Naive thymus-derived CD4-positive, alpha-beta T cell (primary cell): ENCODE data around the gene GPR150. TPM values are rescaled to one million over a fixed set of nuclear protein-coding genes. Genes with fewer than 3 reads are reported as not detected.

ENCODE experiments used
- ATAC-seq: fragments of 150-1000 bp; cut with Tn5 transposase; 2 replicates; pipeline ENCODE4 v1.10.0; 2021; ENCODE audit warnings: mild to moderate bottlenecking, moderate library complexity
- CTCF ChIA-PET: fragments of 350-600 bp; sonication (Branson Sonifier 250); formaldehyde crosslinking; loops from one replicate; lab custom pipeline; 2021; ENCODE audit warnings: antibody characterized with exemption; lab: Charles Lee
- POLR2A ChIA-PET: fragments of 350-600 bp; sonication (Branson Sonifier 250); formaldehyde crosslinking; loops from one replicate; lab custom pipeline; 2021; ENCODE audit warnings: antibody characterized with exemption, inconsistent platforms; lab: Charles Lee
- DNase-seq, 9 donors: peaks; one replicate each; pipeline versions ENCODE4 v3.0.0 to v3.0.0-alpha.2; 2020 to 2022; ENCODE audit warnings: mixed read lengths in 1 of 9
- H3K27ac ChIP-seq: one replicate; pipeline ENCODE4 v1.7.0; 2013; ENCODE audit warnings: mild to moderate bottlenecking, low read depth, low read length, moderate library complexity
- H3K27me3 ChIP-seq, 2 donors: one replicate each; pipeline ENCODE4 v1.7.0; 2013; ENCODE audit warnings: low read length in 2 of 2, mild to moderate bottlenecking in 2 of 2, moderate library complexity in 2 of 2; ENCODE audit not compliant: control insufficient read depth in 2 of 2, insufficient read depth in 2 of 2
- H3K36me3 ChIP-seq, 3 experiments: 1 replicate in 2 of 3; 2 replicates in 1 of 3; pipeline ENCODE4 v1.7.0; 2013; ENCODE audit warnings: low read length in 3 of 3, mild to moderate bottlenecking in 3 of 3, moderate library complexity in 1 of 3; ENCODE audit not compliant: insufficient read depth in 3 of 3, control insufficient read depth in 2 of 3
- H3K4me1 ChIP-seq, 2 donors: one replicate each; pipeline ENCODE4 v1.7.0; 2013; ENCODE audit warnings: low read length in 2 of 2, mild to moderate bottlenecking in 2 of 2, moderate library complexity in 1 of 2; ENCODE audit not compliant: control insufficient read depth in 2 of 2, insufficient read depth in 2 of 2
- H3K4me3 ChIP-seq: 2 replicates; pipeline ENCODE4 v1.7.0; 2013; ENCODE audit warnings: mild to moderate bottlenecking, low read length
- H3K9me3 ChIP-seq, 3 experiments: 1 replicate in 2 of 3; 2 replicates in 1 of 3; pipeline ENCODE4 v1.7.0; 2013; ENCODE audit warnings: low read length in 3 of 3; ENCODE audit not compliant: control insufficient read depth in 2 of 3
- H3K27ac Mint-ChIP-seq, 9 donors: one replicate each; pipeline ENCODE4 v1.8.0; 2020 to 2022; ENCODE audit warnings: mixed read lengths in 9 of 9, mild to moderate bottlenecking in 8 of 9, moderate library complexity in 5 of 9, inconsistent platforms in 2 of 9
- H3K27me3 Mint-ChIP-seq, 5 donors: one replicate each; pipeline ENCODE4 v1.8.0; 2021 to 2022; ENCODE audit warnings: mixed read lengths in 5 of 5, mild to moderate bottlenecking in 1 of 5
- H3K36me3 Mint-ChIP-seq, 5 donors: one replicate each; pipeline ENCODE4 v1.8.0; 2020 to 2022; ENCODE audit warnings: mixed read lengths in 5 of 5, mild to moderate bottlenecking in 3 of 5, inconsistent platforms in 1 of 5
- H3K4me1 Mint-ChIP-seq, 7 donors: one replicate each; pipeline ENCODE4 v1.8.0; 2020 to 2022; ENCODE audit warnings: mixed read lengths in 7 of 7, mild to moderate bottlenecking in 3 of 7, inconsistent platforms in 1 of 7
- H3K4me3 Mint-ChIP-seq, 10 donors: one replicate each; pipeline ENCODE4 v1.8.0; 2020 to 2022; ENCODE audit warnings: mild to moderate bottlenecking in 10 of 10, mixed read lengths in 10 of 10, moderate library complexity in 6 of 10, inconsistent platforms in 2 of 10
- H3K9me3 Mint-ChIP-seq, 11 donors: one replicate each; pipeline ENCODE4 v1.8.0; 2020 to 2022; ENCODE audit warnings: mixed read lengths in 11 of 11, mild to moderate bottlenecking in 4 of 11, inconsistent platforms in 1 of 11, moderate library complexity in 1 of 11
- intact Hi-C, 2 donors: fragments of 100-400 bp; cut with micrococcal nuclease; formaldehyde crosslinking; loops; one replicate each; pipeline ENCODE4 v1.15.1; 2023
- polyA plus RNA-seq, 2 donors: library from polyadenylated mRNA; unstranded; fragments of 300-500 nt; fragmentation: Illumina TruSeq; gene quantifications; one replicate each; pipeline ENCODE4 v1.2.3, GENCODE V29; 2021
- total RNA-seq, 6 experiments: library from RNA in 5 of 6; stranded (reverse) in 5 of 6; gene quantifications; 1 replicate in 5 of 6; 2 replicates in 1 of 6; pipeline ENCODE4 v1.2.3 and lab custom pipeline; 2021 to 2026

Gene GPR150
- total and polyA plus RNA-seq, 7 experiments from 2014 or later: 0.48 to 3.5 (median 1.2) TPM

- DNase-seq: no peak
- Mint-ChIP-seq H3K36me3 (peaks cover 6 to 41% (median 10%) of the 10 kb centered on the region in 5 donors), H3K9me3 (no peaks in the 10 kb centered on the region), H3K27me3 (no peaks in the 10 kb centered on the region), H3K4me3 (no peak overlapping the region), H3K27ac (no peak overlapping the region), H3K4me1 (peaks cover 0 to 2% (median 0%) of the 10 kb centered on the region in 7 donors)
- ChIA-PET POLR2A (interaction anchor here (1.3 kb wide), 1 partner anchor 8 kb away, joined by 3 read pairs; no protein-coding TSS in a partner anchor), CTCF (interaction anchor here (0.8 kb wide), 1 partner anchor 8 kb away, joined by 3 read pairs; no protein-coding TSS in a partner anchor)
- H3K27me3 ChIP-seq: no peaks in the 10 kb centered on the region
- no peak overlapping the region for H3K4me3 ChIP-seq
- H3K36me3 ChIP-seq: peaks cover 0 to 18% (median 0%) of the 10 kb centered on the region in 3 experiments
- H3K9me3 ChIP-seq: no peaks in the 10 kb centered on the region
- no peak overlapping the region for H3K27ac ChIP-seq
- no peak for ATAC-seq
- intact Hi-C loops: no loop called here
- no peaks in the 10 kb centered on the region for H3K4me1 ChIP-seq
Observed at GRCh38 chr5:95655575-95655974, 35.7 kb downstream of the GPR150 start.

- Mint-ChIP-seq H3K36me3 (peaks cover 0 to 19% (median 0%) of the 10 kb centered on the region in 5 donors), H3K4me3 (no peak overlapping the region), H3K27ac (peak overlapping the region in 1 of 9 donors; percentile 0), H3K9me3 (no peaks in the 10 kb centered on the region), H3K27me3 (peaks cover 0 to 6% (median 0%) of the 10 kb centered on the region in 5 donors), H3K4me1 (peaks cover 0 to 6% (median 3%) of the 10 kb centered on the region in 7 donors)
- ChIA-PET POLR2A (no interaction called here), CTCF (interaction anchor here (0.6 to 1.3 kb wide), 2 partner anchors 178 to 196 kb away, joined by 3 to 4 read pairs; no protein-coding TSS in a partner anchor)
- DNase-seq (no peak), ATAC-seq (no peak)
- no peaks in the 10 kb centered on the region for H3K27me3 ChIP-seq
- no peak overlapping the region for H3K4me3 ChIP-seq
- peaks cover 0 to 5% of the 10 kb centered on the region in 2 donors for H3K4me1 ChIP-seq
- H3K36me3 ChIP-seq: peaks cover 0 to 2% (median 0%) of the 10 kb centered on the region in 3 experiments
- no peak overlapping the region for H3K27ac ChIP-seq
- intact Hi-C loops: loop anchor here in 1 of 2 donors (5.0 kb wide), 2 partner anchors 57 to 72 kb away; partner anchors contain the start of gene RHOBTB3
- H3K9me3 ChIP-seq: no peaks in the 10 kb centered on the region
Observed at GRCh38 chr5:95660060-95660459, 40.2 kb downstream of the GPR150 start.

- ATAC-seq (no peak), DNase-seq (no peak)
- no peaks in the 10 kb centered on the region for H3K9me3 ChIP-seq
- Mint-ChIP-seq H3K4me1 (peaks cover 0 to 8% (median 3%) of the 10 kb centered on the region in 7 donors), H3K36me3 (no peaks in the 10 kb centered on the region), H3K9me3 (no peaks in the 10 kb centered on the region), H3K4me3 (no peak overlapping the region), H3K27me3 (peaks cover 0 to 8% (median 0%) of the 10 kb centered on the region in 5 donors), H3K27ac (no peak overlapping the region)
- H3K4me1 ChIP-seq: peaks cover 0 to 5% of the 10 kb centered on the region in 2 donors
- no peak overlapping the region for H3K4me3 ChIP-seq
- ChIA-PET POLR2A (no interaction called here), CTCF (interaction anchor here (0.7 to 2.1 kb wide), 5 partner anchors 16 to 1331 kb away, joined by 3 to 5 read pairs (median 4); partner anchors contain the start of gene RFESD)
- H3K27me3 ChIP-seq: no peaks in the 10 kb centered on the region
- no peak overlapping the region for H3K27ac ChIP-seq
- intact Hi-C loops: loop anchor here in 1 of 2 donors (5.0 kb wide), 2 partner anchors 54 to 69 kb away; partner anchors contain the start of gene RHOBTB3
- H3K36me3 ChIP-seq: no peaks in the 10 kb centered on the region
Observed at GRCh38 chr5:95662946-95663345, 43.1 kb downstream of the GPR150 start.

- Mint-ChIP-seq H3K9me3 (no peaks in the 10 kb centered on the region), H3K4me1 (peaks cover 0 to 8% (median 3%) of the 10 kb centered on the region in 7 donors), H3K4me3 (no peak overlapping the region), H3K36me3 (no peaks in the 10 kb centered on the region), H3K27me3 (peaks cover 0 to 8% (median 0%) of the 10 kb centered on the region in 5 donors), H3K27ac (no peak overlapping the region)
- H3K27me3 ChIP-seq: no peaks in the 10 kb centered on the region
- ChIA-PET POLR2A (no interaction called here), CTCF (interaction anchor here (0.7 to 2.1 kb wide), 18 partner anchors 9 to 672 kb away, joined by 3 to 15 read pairs (median 4); partner anchors contain the start of gene RFESD)
- H3K36me3 ChIP-seq: no peaks in the 10 kb centered on the region
- no peak overlapping the region for H3K27ac ChIP-seq
- no peaks in the 10 kb centered on the region for H3K9me3 ChIP-seq
- ATAC-seq: peak; percentile 65
- peak in 5 of 9 donors; percentile 31 to 49 (median 41) for DNase-seq
- peaks cover 0 to 5% of the 10 kb centered on the region in 2 donors for H3K4me1 ChIP-seq
- H3K4me3 ChIP-seq: no peak overlapping the region
- intact Hi-C loops: loop anchor here (1.0 to 5.0 kb wide), 9 partner anchors 20 to 672 kb away; partner anchors contain the start of gene RHOBTB3 (in 1 of the 2)
Observed at GRCh38 chr5:95664204-95664786, 44.4 kb downstream of the GPR150 start.

GRCh38 chr5:95667061-95667618, 47.3 kb downstream of the GPR150 start:
- peaks cover 0 to 5% of the 10 kb centered on the region in 2 donors for H3K4me1 ChIP-seq
- no peak overlapping the region for H3K4me3 ChIP-seq
- DNase-seq (no peak), ATAC-seq (no peak)
- Mint-ChIP-seq H3K27ac (no peak overlapping the region), H3K36me3 (peaks cover 0 to 4% (median 0%) of the 10 kb centered on the region in 5 donors), H3K27me3 (peaks cover 0 to 13% (median 0%) of the 10 kb centered on the region in 5 donors), H3K4me1 (peaks cover 0 to 8% (median 3%) of the 10 kb centered on the region in 7 donors), H3K4me3 (no peak overlapping the region), H3K9me3 (no peaks in the 10 kb centered on the region)
- ChIA-PET CTCF (interaction anchor here (0.5 to 2.3 kb wide), 4 partner anchors 34 to 878 kb away, joined by 3 to 8 read pairs (median 4); no protein-coding TSS in a partner anchor), POLR2A (interaction anchor here (0.9 kb wide), 1 partner anchor 45 kb away, joined by 3 read pairs; no protein-coding TSS in a partner anchor)
- H3K27me3 ChIP-seq: no peaks in the 10 kb centered on the region
- intact Hi-C loops: no loop called here
- no peaks in the 10 kb centered on the region for H3K36me3 ChIP-seq
- H3K9me3 ChIP-seq: no peaks in the 10 kb centered on the region
- H3K27ac ChIP-seq: no peak overlapping the region

- ChIA-PET CTCF (interaction anchor here (0.6 to 2.3 kb wide), 2 partner anchors 114 to 877 kb away, joined by 3 to 8 read pairs; no protein-coding TSS in a partner anchor), POLR2A (no interaction called here)
- H3K27me3 ChIP-seq: no peaks in the 10 kb centered on the region
- Mint-ChIP-seq H3K27me3 (peaks cover 0 to 10% (median 0%) of the 10 kb centered on the region in 5 donors), H3K4me3 (no peak overlapping the region), H3K36me3 (peaks cover 0 to 4% (median 0%) of the 10 kb centered on the region in 5 donors), H3K4me1 (peaks cover 0 to 8% (median 6%) of the 10 kb centered on the region in 7 donors), H3K27ac (no peak overlapping the region), H3K9me3 (no peaks in the 10 kb centered on the region)
- ATAC-seq: no peak
- intact Hi-C loops: no loop called here
- DNase-seq: no peak
- peaks cover 0 to 5% of the 10 kb centered on the region in 2 donors for H3K4me1 ChIP-seq
- H3K4me3 ChIP-seq: no peak overlapping the region
- H3K9me3 ChIP-seq: no peaks in the 10 kb centered on the region
- H3K27ac ChIP-seq: no peak overlapping the region
- H3K36me3 ChIP-seq: no peaks in the 10 kb centered on the region
Observed at GRCh38 chr5:95667678-95668077, 47.8 kb downstream of the GPR150 start.
